ENCODE results near the gene TEX22. TPM values are rescaled to one million over a fixed set of nuclear protein-coding genes. Genes with fewer than 3 reads are reported as not detected.

Gene TEX22
- total RNA-seq, 2 experiments from 2014 or later = 6.4 to 6.9 TPM

DNA sequence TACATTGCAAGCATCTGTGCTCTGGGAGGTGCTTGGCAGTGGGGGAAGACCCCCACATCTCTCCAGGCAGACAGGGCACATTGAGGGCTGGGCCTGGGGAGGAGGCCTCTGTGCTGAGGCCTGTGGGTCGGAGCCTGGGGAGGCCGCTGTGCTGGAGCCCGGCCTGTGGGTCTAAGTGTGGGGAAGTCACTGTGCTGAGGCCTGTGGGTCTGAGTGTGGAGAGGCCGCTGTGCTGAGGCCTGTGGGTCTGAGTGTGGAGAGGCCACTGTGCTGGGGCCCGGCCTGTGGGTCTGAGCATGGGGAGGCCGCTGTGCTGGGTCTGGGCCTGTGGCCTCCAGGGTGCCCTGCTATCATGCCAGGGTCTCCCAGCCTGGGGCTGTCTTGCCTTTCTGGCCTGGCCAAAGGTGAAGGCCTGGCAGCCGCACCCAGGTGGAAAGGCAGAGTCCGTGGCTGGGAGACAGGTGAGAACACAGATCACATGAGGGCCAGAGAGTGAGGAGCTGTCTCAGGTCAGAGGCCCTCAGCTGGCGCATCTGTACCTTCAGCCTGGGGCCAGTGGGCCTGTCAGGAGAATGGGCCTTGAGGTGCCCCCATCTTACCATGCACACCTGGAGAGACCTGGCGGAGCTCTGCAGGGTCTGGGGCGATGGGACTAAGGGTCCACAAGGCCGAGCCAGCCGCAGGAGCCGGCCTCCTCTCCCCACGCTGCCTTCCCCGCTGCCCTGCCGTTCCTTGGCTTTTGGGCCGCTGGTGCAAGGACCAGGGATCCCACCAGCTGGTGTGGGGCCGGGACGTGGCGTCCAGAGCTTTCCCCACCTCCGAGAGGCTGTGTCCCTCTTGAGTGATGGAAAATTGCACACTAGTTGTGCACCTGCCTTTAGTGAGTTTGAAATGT, 57.7 kb downstream of the TEX22 start:
- DNase-seq (no peak), ATAC-seq (ENCODE audit: low read depth) (no peak)
- Mint-ChIP-seq H3K9me3 (no peaks in the 10 kb centered on the region), H3K4me3 (no peak overlapping the region), H3K4me1 (no peaks in the 10 kb centered on the region), H3K27me3 (no peaks in the 10 kb centered on the region), H3K36me3 (peaks cover 4% of the 10 kb centered on the region), H3K27ac (no peak overlapping the region)
- POLR2A ChIA-PET = no interaction called here

DNA sequence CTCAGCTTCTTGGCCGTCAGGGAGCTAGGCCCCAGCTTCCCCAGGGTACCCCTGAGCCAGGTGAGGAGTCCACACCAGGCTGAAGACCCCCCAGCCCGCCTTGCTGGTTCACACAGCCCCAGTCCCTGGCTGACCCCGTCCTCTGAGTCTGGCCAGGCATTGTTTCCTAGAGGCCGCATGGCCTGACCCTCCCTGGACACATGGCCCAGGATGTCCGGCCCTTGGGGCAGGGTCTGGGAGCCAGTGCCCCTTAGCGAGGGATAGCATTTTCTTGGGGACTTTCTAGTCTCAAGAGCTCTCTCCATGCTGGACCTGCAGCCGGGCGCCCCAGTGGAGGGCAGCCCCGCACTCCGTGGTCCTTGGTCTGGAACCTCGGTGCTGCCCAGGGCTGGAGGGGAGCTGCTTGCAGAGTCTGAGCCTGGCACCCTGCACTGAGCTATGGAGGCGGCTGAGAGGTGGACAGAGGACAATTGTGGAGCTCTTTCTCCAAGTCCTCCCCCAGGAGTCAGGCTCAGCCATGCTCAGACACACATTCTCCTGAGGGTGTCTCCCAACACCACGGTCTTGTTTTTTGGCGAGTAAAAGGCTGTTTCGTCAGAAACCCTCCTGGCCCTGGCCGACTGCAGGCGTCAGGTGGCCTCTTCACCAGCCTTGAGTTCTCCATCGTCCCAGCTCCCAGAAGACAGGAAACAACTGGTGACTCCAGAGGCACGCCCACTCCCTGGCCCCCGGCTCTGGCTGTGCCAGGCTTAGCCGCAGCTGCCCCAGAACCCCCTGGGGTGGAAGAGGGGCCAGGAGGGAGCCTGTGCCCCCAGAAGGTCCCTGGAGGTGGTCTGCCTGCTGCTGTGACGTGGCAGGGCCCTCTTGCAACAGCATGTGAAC, 58.6 kb downstream of the TEX22 start:
- Mint-ChIP-seq H3K4me3 (no peak overlapping the region), H3K9me3 (no peaks in the 10 kb centered on the region), H3K27me3 (no peaks in the 10 kb centered on the region), H3K4me1 (no peaks in the 10 kb centered on the region), H3K27ac (no peak overlapping the region), H3K36me3 (peaks cover 4% of the 10 kb centered on the region)
- ATAC-seq (ENCODE audit: low read depth) (no peak), DNase-seq (no peak)
- POLR2A ChIA-PET = interaction anchor here (1.2 kb wide), 1 partner anchor 24 kb away, joined by 3 read pairs; no protein-coding TSS in a partner anchor

GRCh38 chr14:105458010-105458409, 59.7 kb downstream of the TEX22 start:
- Mint-ChIP-seq H3K27me3 (no peaks in the 10 kb centered on the region), H3K27ac (no peak overlapping the region), H3K36me3 (peaks cover 4% of the 10 kb centered on the region), H3K4me3 (no peak overlapping the region), H3K9me3 (no peaks in the 10 kb centered on the region), H3K4me1 (no peaks in the 10 kb centered on the region)
- POLR2A ChIA-PET = interaction anchor here (1.2 kb wide), 1 partner anchor 23 kb away, joined by 3 read pairs; no protein-coding TSS in a partner anchor
- ATAC-seq (ENCODE audit: low read depth) = no peak
- DNase-seq = no peak

- Mint-ChIP-seq H3K27me3 (no peaks in the 10 kb centered on the region), H3K4me1 (no peaks in the 10 kb centered on the region), H3K4me3 (no peak overlapping the region), H3K9me3 (no peaks in the 10 kb centered on the region), H3K27ac (no peak overlapping the region), H3K36me3 (peaks cover 5% of the 10 kb centered on the region)
- POLR2A ChIA-PET = no interaction called here
- DNase-seq (no peak), ATAC-seq (ENCODE audit: low read depth) (no peak)
These were observed 60.2 kb downstream of the TEX22 start for GRCh38 chr14:105458571-105458970.

DNA sequence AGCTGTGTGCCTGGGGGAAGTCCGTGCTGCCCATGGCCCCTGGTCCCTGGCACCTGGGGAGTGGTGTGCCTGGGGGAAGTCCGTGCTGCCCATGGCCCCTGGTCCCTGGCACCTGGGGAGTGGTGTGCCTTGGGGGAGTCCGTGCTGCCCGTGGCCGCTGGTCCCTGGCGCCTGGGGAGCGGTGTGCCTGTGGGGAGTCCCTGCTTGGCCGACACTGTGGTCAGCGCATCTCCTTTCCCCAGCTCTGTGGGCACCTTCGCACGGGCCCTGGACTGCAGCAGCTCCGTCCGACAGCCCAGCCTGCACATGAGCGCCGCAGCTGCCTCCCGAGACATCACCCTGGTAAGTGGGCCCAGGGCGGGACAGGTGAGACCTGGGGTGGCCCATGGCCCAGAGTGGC, 61.8 kb downstream of the TEX22 start:
- H3K4me3 Mint-ChIP-seq = no peak overlapping the region
- no peak for ATAC-seq (ENCODE audit: low read depth)

DNA sequence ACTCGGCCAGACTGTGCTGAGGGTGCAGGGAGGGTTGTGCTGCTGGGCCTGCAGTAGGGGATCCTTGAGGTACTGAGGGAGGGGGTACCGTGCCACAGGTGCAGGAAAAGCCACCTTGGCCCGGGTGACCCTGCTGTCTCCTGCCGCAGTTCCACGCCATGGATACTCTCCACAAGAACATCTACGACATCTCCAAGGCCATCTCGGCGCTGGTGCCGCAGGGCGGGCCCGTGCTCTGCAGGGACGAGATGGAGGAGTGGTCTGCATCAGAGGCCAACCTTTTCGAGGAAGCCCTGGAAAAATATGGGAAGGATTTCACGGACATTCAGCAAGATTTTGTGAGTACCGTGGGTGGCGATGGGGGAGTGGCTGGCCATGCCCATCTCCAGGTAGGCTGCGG, 62.3 kb downstream of the TEX22 start:
- no peak overlapping the region for H3K4me3 Mint-ChIP-seq
- no peaks in the 10 kb centered on the region for H3K9me3 Mint-ChIP-seq
- ATAC-seq (ENCODE audit: low read depth) (no peak), DNase-seq (no peak)
- peaks cover 2% of the 10 kb centered on the region for H3K36me3 Mint-ChIP-seq
- H3K27ac Mint-ChIP-seq = no peak overlapping the region
- POLR2A ChIA-PET = no interaction called here
- no peaks in the 10 kb centered on the region for H3K4me1 Mint-ChIP-seq
- H3K27me3 Mint-ChIP-seq = no peaks in the 10 kb centered on the region

More for the DNA sequence above, 61.8 kb downstream of the TEX22 start:
- Mint-ChIP-seq H3K36me3 (peaks cover 5% of the 10 kb centered on the region), H3K9me3 (no peaks in the 10 kb centered on the region), H3K4me1 (no peaks in the 10 kb centered on the region), H3K27ac (no peak overlapping the region), H3K27me3 (no peaks in the 10 kb centered on the region)
- POLR2A ChIA-PET = no interaction called here
- no peak for DNase-seq

DNA sequence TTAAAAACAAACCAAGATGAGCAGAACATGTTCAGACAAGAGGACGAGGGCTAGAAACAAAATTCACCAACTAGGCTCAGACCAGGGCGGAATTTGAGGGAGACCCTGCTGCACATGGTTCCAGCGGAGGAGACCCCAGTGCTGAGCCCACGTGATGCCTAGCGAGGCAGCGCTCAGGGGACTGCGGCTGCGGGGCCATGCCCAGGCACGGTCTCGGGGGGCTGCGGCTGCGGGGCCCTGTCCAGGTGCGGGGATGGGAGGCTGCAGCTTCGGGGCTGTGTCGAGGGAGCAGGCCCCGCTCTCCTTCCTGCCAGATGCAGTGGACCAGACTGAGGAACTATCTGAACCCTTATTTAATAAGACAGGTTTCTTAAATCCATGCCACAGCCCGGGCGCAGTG, 63.6 kb downstream of the TEX22 start:
- H3K27ac Mint-ChIP-seq = no peak overlapping the region
- DNase-seq (no peak), ATAC-seq (ENCODE audit: low read depth) (no peak)
- POLR2A ChIA-PET = no interaction called here
- no peaks in the 10 kb centered on the region for H3K4me1 Mint-ChIP-seq
- H3K9me3 Mint-ChIP-seq = no peaks in the 10 kb centered on the region
- H3K4me3 Mint-ChIP-seq = no peak overlapping the region
- H3K27me3 Mint-ChIP-seq = no peaks in the 10 kb centered on the region
- H3K36me3 Mint-ChIP-seq = peaks cover 2% of the 10 kb centered on the region

Other genes starting within 250 kb of the TEX22 start
- 1 to 10 TPM; 1.8 to 3.2 TPM for gene JAG2, start 229.8 kb upstream of the TEX22 start, total RNA-seq
- 10 to 100 TPM; 23.3 to 28.0 TPM for gene NUDT14, start 217.2 kb upstream of the TEX22 start, total RNA-seq
- gene BTBD6, start 150.0 kb upstream of the TEX22 start, total RNA-seq = 10 to 100 TPM; 49.6 to 51.3 TPM
- 10 to 100 TPM; 49.5 to 50.4 TPM for gene BRF1, start 97.5 kb upstream of the TEX22 start, total RNA-seq
- 10 to 100 TPM; 51.6 to 54.7 TPM for gene PACS2, start 83.8 kb upstream of the TEX22 start, total RNA-seq
- gene MTA1, start 21.3 kb downstream of the TEX22 start, total RNA-seq = 100 to 1,000 TPM; 120 to 132 TPM
- 1 to 10 TPM; 1.2 to 1.6 TPM for gene CRIP2, start 76.3 kb downstream of the TEX22 start, total RNA-seq
- 100 to 1,000 TPM; 445 to 453 TPM for gene CRIP1, start 88.3 kb downstream of the TEX22 start, total RNA-seq
- 10 to 100 TPM; 43.3 to 47.6 TPM for gene TEDC1, start 92.7 kb downstream of the TEX22 start, total RNA-seq
- 1 to 10 TPM; 8.1 to 8.8 TPM for gene TMEM121, start 128.0 kb downstream of the TEX22 start, total RNA-seq